HCT116 (cell line): ENCODE results near the gene CLDN14. TPM values are rescaled to one million over a fixed set of nuclear protein-coding genes. Genes with fewer than 3 reads are reported as not detected.

ENCODE experiments used
- ATAC-seq: fragments of 200-7000 bp; cut with Tn5 transposase; 2 replicates; pipeline ENCODE4 v1.9.1; 2020; ENCODE audit warnings: mild to moderate bottlenecking, moderate library complexity
- BruUV-seq: library from RNA; stranded (reverse); fragments of 400-500 nt; replicated peaks from 2 replicates; lab custom pipeline; 2021; lab: Mats Ljungman, UMichigan
- CTCF ChIA-PET: fragments of 300-600 bp; sonication (Branson Sonifier 250); formaldehyde crosslinking; loops from one replicate; lab custom pipeline; 2021; ENCODE audit warnings: antibody characterized with exemption; lab: Charles Lee
- POLR2A ChIA-PET: fragments of 300-600, 350-600 bp; sonication (Branson Sonifier 250); formaldehyde crosslinking; loops from one replicate; lab custom pipeline; 2021; ENCODE audit warnings: antibody characterized with exemption; lab: Charles Lee
- RAD21 ChIA-PET, 2 experiments: fragments of 300-600 bp; sonication (Branson Sonifier 250); formaldehyde crosslinking; loops; one replicate each; lab custom pipeline; 2023; ENCODE audit warnings: low total read pairs in 2 of 2; ENCODE audit not compliant: uncharacterized antibody in 2 of 2, unreplicated experiment in 2 of 2, low non-redundant PET in 1 of 2; lab: Charles Lee
- DNase-seq: peaks from one replicate; pipeline ENCODE4 v3.0.0-alpha.2; 2010; ENCODE audit warnings: low read depth, low spot score
- H2AFZ ChIP-seq: fragments of 200-600 bp; shearing (Covaris generic), sonication (generic); 2 replicates; pipeline ENCODE4 v1.6.1; 2017; ENCODE audit warnings: low read depth, mixed run types, mixed read lengths, antibody characterized with exemption, low read length; ENCODE audit not compliant: poor library complexity, severe bottlenecking
- H3K27ac ChIP-seq: 2 replicates; pipeline ENCODE4 v1.5.1; 2012; ENCODE audit warnings: low read depth, low read length
- H3K27me3 ChIP-seq: fragments of 200-600 bp; sonication (generic); 2 replicates; pipeline ENCODE4 v1.6.1; 2016; ENCODE audit warnings: mixed run types, low read length, mixed read lengths; ENCODE audit not compliant: insufficient read depth
- H3K36me3 ChIP-seq, 2 experiments: fragments of 200-500 bp in 1 of 2; fragments of 200-600 bp in 1 of 2; sonication (Bioruptor generic) in 1 of 2; sonication (generic) in 1 of 2; 2 replicates each; pipeline versions ENCODE4 v1.5.1 to v1.6.1; 2014 to 2016; ENCODE audit warnings: low read length in 2 of 2, inconsistent platforms in 1 of 2, mixed read lengths in 1 of 2, mixed run types in 1 of 2; ENCODE audit not compliant: insufficient read depth in 2 of 2, control insufficient read depth in 1 of 2
- H3K4me1 ChIP-seq, 2 experiments: fragments of 200-600 bp in 1 of 2; sonication (generic) in 1 of 2; 2 replicates each; pipeline versions ENCODE4 v1.5.1 to v1.6.1; 2012 to 2017; ENCODE audit warnings: low read length in 2 of 2, inconsistent platforms in 1 of 2, mild to moderate bottlenecking in 1 of 2, mixed read lengths in 1 of 2, mixed run types in 1 of 2, moderate library complexity in 1 of 2; ENCODE audit not compliant: insufficient read depth in 2 of 2, control insufficient read depth in 1 of 2
- H3K4me2 ChIP-seq: fragments of 200-600 bp; sonication (generic); 2 replicates; pipeline ENCODE4 v1.6.1; 2017; ENCODE audit warnings: mixed run types, low read length, mixed read lengths
- H3K4me3 ChIP-seq, 2 experiments: fragments of 200-600 bp in 1 of 2; sonication (generic) in 1 of 2; replicated peaks in 1 of 2; 2 replicates each; pipeline ENCODE4 v1.5.1; 2011 to 2016; ENCODE audit warnings: low read length in 2 of 2, control low read depth in 1 of 2, low read depth in 1 of 2, mild to moderate bottlenecking in 1 of 2, mixed read lengths in 1 of 2, mixed run types in 1 of 2
- H3K79me2 ChIP-seq: fragments of 200-600 bp; sonication (generic); 2 replicates; pipeline ENCODE4 v1.6.1; 2017; ENCODE audit warnings: mild to moderate bottlenecking, mixed run types, low read length, moderate library complexity, mixed read lengths; ENCODE audit not compliant: insufficient read depth
- H3K9ac ChIP-seq: fragments of 200-600 bp; sonication (generic); 2 replicates; pipeline ENCODE4 v1.6.1; 2016; ENCODE audit warnings: low read length, mixed read lengths
- H3K9me2 ChIP-seq: fragments of 200-600 bp; sonication (generic), shearing (Covaris generic); 2 replicates; pipeline ENCODE4 v1.6.1; 2017; ENCODE audit warnings: mixed run types, mild to moderate bottlenecking, moderate library complexity; ENCODE audit not compliant: insufficient read depth
- H3K9me3 ChIP-seq, 2 experiments: fragments of 200-500 bp in 1 of 2; fragments of 200-600 bp in 1 of 2; sonication (Bioruptor generic) in 1 of 2; sonication (generic) in 1 of 2; 2 replicates each; pipeline ENCODE4 v1.6.1; 2014 to 2017; ENCODE audit warnings: low read length in 2 of 2, mixed read lengths in 2 of 2, inconsistent platforms in 1 of 2, low read depth in 1 of 2, mild to moderate bottlenecking in 1 of 2, mixed run types in 1 of 2, moderate library complexity in 1 of 2; ENCODE audit not compliant: control insufficient read depth in 1 of 2, insufficient read depth in 1 of 2
- H4K20me1 ChIP-seq: fragments of 200-600 bp; sonication (generic), shearing (Covaris generic); 2 replicates; pipeline ENCODE4 v1.6.1; 2017; ENCODE audit warnings: mixed run types, mild to moderate bottlenecking, moderate library complexity; ENCODE audit not compliant: insufficient read depth
- CBX3 ChIP-seq: IDR thresholded peaks from 2 replicates; pipeline ENCODE4 v1.6.1; 2012; ENCODE audit warnings: low read depth
- CEBPB ChIP-seq: IDR thresholded peaks from 2 replicates; pipeline ENCODE4 v1.6.1; 2012; ENCODE audit warnings: low read depth
- EZH2 ChIP-seq: fragments of 200-600 bp; sonication (generic); IDR thresholded peaks from 2 replicates; pipeline ENCODE4 v1.6.1; 2017; ENCODE audit warnings: antibody characterized with exemption, mixed run types
- FOSL1 ChIP-seq: IDR thresholded peaks from 2 replicates; pipeline ENCODE4 v1.6.1; 2012; ENCODE audit warnings: low read depth
- POLR2A ChIP-seq: IDR thresholded peaks from 2 replicates; pipeline ENCODE4 v1.7.0; 2011; ENCODE audit warnings: borderline replicate concordance; ENCODE audit not compliant: insufficient read depth, insufficient read length; ENCODE audit errors: extremely low read depth
- POLR2AphosphoS5 ChIP-seq: IDR thresholded peaks from 2 replicates; pipeline ENCODE4 v1.6.1; 2011; ENCODE audit warnings: mild to moderate bottlenecking, low read depth, low read length, moderate library complexity
- SIN3A ChIP-seq: IDR thresholded peaks from 2 replicates; pipeline ENCODE4 v1.6.1; 2012; ENCODE audit warnings: low read depth
- SP1 ChIP-seq: IDR thresholded peaks from 2 replicates; pipeline ENCODE4 v1.6.1; 2012; ENCODE audit warnings: low read depth
- SRF ChIP-seq: IDR thresholded peaks from 2 replicates; pipeline ENCODE4 v1.6.1; 2012; ENCODE audit warnings: low read depth
- TCF7L2 ChIP-seq: IDR thresholded peaks from 2 replicates; pipeline ENCODE4 v1.7.0; 2011; ENCODE audit warnings: borderline replicate concordance, inconsistent platforms; ENCODE audit not compliant: insufficient read depth, insufficient read length; ENCODE audit errors: extremely low read depth
- intact Hi-C: fragments of 100-400 bp; cut with micrococcal nuclease; formaldehyde crosslinking; loops from 2 replicates; pipeline ENCODE4 v1.10.0; 2022
- total RNA-seq: library from RNA; stranded (reverse); gene quantifications from one replicate; pipeline ENCODE4 v1.2.1, GENCODE V29; 2021; ENCODE audit not compliant: unreplicated experiment
- TF ChIP-seq, protein P1 (sequence below), 3 experiments: fragments of 200-600 bp in 1 of 3; sonication (generic) in 1 of 3; IDR thresholded peaks in 2 of 3; conservative IDR thresholded peaks in 1 of 3; 2 replicates each; pipeline ENCODE4 v1.5.1; 2012 to 2017; ENCODE audit warnings: low read depth in 2 of 3, low read length in 2 of 3, antibody characterized with exemption in 1 of 3, borderline replicate concordance in 1 of 3, control low read depth in 1 of 3, mild to moderate bottlenecking in 1 of 3, mixed read lengths in 1 of 3, mixed run types in 1 of 3, moderate library complexity in 1 of 3; ENCODE audit not compliant: insufficient read depth in 1 of 3
- TF ChIP-seq, protein P2 (sequence below): IDR thresholded peaks from 2 replicates; pipeline ENCODE4 v1.6.1; 2012

The CLDN14 gene
- total RNA-seq, 1 experiment from 2014 or later, result not detected

- TF ChIP-seq, protein P1, sequence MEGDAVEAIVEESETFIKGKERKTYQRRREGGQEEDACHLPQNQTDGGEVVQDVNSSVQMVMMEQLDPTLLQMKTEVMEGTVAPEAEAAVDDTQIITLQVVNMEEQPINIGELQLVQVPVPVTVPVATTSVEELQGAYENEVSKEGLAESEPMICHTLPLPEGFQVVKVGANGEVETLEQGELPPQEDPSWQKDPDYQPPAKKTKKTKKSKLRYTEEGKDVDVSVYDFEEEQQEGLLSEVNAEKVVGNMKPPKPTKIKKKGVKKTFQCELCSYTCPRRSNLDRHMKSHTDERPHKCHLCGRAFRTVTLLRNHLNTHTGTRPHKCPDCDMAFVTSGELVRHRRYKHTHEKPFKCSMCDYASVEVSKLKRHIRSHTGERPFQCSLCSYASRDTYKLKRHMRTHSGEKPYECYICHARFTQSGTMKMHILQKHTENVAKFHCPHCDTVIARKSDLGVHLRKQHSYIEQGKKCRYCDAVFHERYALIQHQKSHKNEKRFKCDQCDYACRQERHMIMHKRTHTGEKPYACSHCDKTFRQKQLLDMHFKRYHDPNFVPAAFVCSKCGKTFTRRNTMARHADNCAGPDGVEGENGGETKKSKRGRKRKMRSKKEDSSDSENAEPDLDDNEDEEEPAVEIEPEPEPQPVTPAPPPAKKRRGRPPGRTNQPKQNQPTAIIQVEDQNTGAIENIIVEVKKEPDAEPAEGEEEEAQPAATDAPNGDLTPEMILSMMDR (IDR thresholded peaks at IDR 0.05 in 2 of 3, conservative IDR thresholded peaks at IDR 0.05 in 1 of 3; ENCODE audit: borderline replicate concordance in 1 of 3, insufficient read depth in 1 of 3, low read depth in 2 of 3, low read length in 2 of 3), result no peak
- no peak for TF ChIP-seq FOSL1
- no peak for TF ChIP-seq CBX3
- TF ChIP-seq, protein P2, sequence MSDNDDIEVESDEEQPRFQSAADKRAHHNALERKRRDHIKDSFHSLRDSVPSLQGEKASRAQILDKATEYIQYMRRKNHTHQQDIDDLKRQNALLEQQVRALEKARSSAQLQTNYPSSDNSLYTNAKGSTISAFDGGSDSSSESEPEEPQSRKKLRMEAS, result no peak
- TF ChIP-seq EZH2, result no peak
Observed at GRCh38 chr21:36427502-36427901, 52.4 kb downstream of the CLDN14 start (continued).

DNA sequence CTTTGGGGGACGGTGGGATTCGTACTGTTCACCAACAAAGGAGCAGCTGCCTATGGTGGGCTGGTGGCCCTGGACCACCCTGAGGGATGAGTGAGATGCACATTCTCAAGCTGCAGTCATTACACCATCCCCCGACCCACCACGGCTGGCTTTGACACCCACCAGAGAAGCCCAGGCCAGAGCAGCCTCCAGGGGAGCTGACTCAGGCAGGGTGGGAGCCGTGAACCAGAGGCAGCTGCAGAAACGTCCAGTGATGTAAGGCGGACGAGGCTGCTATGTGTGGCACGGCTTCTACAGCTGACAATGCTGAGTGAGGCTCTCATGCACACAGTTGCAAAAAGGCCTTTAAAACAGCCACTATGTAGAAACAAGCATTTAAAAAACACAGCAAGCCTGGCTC is 54.6 kb downstream of the CLDN14 start:
- no peak overlapping the region for H3K9ac ChIP-seq
- POLR2A ChIA-PET, result no interaction called here
- CTCF ChIA-PET, result interaction anchor here (0.8 kb wide), 1 partner anchor 11 kb away, joined by 3 read pairs; no protein-coding TSS in a partner anchor
- no peak for DNase-seq
- no peak overlapping the region for H3K27ac ChIP-seq
- H3K9me2 ChIP-seq, result no peaks in the 10 kb centered on the region
- no peaks in the 10 kb centered on the region for H3K9me3 ChIP-seq
- no peaks in the 10 kb centered on the region for H3K79me2 ChIP-seq
- H3K4me1 ChIP-seq, result peaks cover 12 to 20% of the 10 kb centered on the region in 2 experiments
- no peaks in the 10 kb centered on the region for H4K20me1 ChIP-seq
- intact Hi-C loops, result no loop called here
- no peak overlapping the region for H3K4me2 ChIP-seq
- no peaks in the 10 kb centered on the region for H3K27me3 ChIP-seq
- no peak overlapping the region for H3K4me3 ChIP-seq
- no peak for TF ChIP-seq SIN3A
- TF ChIP-seq SP1, result no peak
- TF ChIP-seq SRF, result no peak
- TF ChIP-seq, protein P2, result no peak
- TF ChIP-seq CEBPB, result no peak
- no peak for TF ChIP-seq POLR2A
- no peak for TF ChIP-seq TCF7L2
- TF ChIP-seq FOSL1, result no peak
- TF ChIP-seq POLR2AphosphoS5, result no peak
- TF ChIP-seq, protein P1 (IDR thresholded peaks at IDR 0.05 in 2 of 3, conservative IDR thresholded peaks at IDR 0.05 in 1 of 3; ENCODE audit: borderline replicate concordance in 1 of 3, insufficient read depth in 1 of 3, low read depth in 2 of 3, low read length in 2 of 3), result no peak
- no peak for ATAC-seq
- H2AFZ ChIP-seq, result no peak overlapping the region
- H3K36me3 ChIP-seq, result no peaks in the 10 kb centered on the region
- RAD21 ChIA-PET, result no interaction called here
- no TSS peak for BruUV-seq
